HL-60 (cell line): ENCODE results near the gene MAPK10.

Experiments used
- CTCF ChIP-seq: IDR thresholded peaks from one replicate; pipeline ENCODE4 v1.5.1; 2011; ENCODE audit warnings: low read length, control low read depth, inconsistent platforms; ENCODE audit not compliant: insufficient read depth
- POLR2AphosphoS5 ChIP-seq: IDR thresholded peaks from 2 replicates; pipeline ENCODE4 v1.6.1; 2012; ENCODE audit warnings: low read depth
- REST ChIP-seq: IDR thresholded peaks from 2 replicates; pipeline ENCODE4 v1.6.1; 2012; ENCODE audit warnings: low read depth; ENCODE audit not compliant: insufficient replicate concordance

GRCh38 chr4:85968945-85969819 is 390.7 kb downstream of the MAPK10 start:
- TF ChIP-seq CTCF (no peak), POLR2AphosphoS5 (no peak), REST (no peak)
